HepG2 (cell line): ENCODE results near the gene COMT. TPM values are rescaled to one million over a fixed set of nuclear protein-coding genes. Genes with fewer than 3 reads are reported as not detected.

ENCODE experiments used
- ATF7 ChIP-seq, 2 experiments: fragments of 450-650 bp in 1 of 2; sonication (generic) in 1 of 2; formaldehyde crosslinking in 1 of 2; IDR thresholded peaks; 2 replicates each; pipeline versions ENCODE4 v1.4.0 to v1.6.1; 2016 to 2020; ENCODE audit warnings: antibody characterized with exemption in 1 of 2, mild to moderate bottlenecking in 1 of 2, missing genetic modification reagents in 1 of 2
- CHCHD3 ChIP-seq: sonication (generic); formaldehyde crosslinking; IDR thresholded peaks from 2 replicates; pipeline ENCODE4 v1.8.0; 2022; ENCODE audit warnings: mild to moderate bottlenecking, missing genetic modification reagents, moderate library complexity
- FOSL1 ChIP-seq: sonication (generic); formaldehyde crosslinking; IDR thresholded peaks from 2 replicates; pipeline ENCODE4 v1.9.0; 2021; ENCODE audit warnings: missing genetic modification reagents, borderline replicate concordance
- HNF4G ChIP-seq, 2 experiments: sonication (generic) in 1 of 2; formaldehyde crosslinking in 1 of 2; IDR thresholded peaks; 2 replicates each; pipeline versions ENCODE4 v1.4.0 to v1.6.1; 2011 to 2020; ENCODE audit warnings: borderline replicate concordance in 2 of 2, low read depth in 2 of 2, mild to moderate bottlenecking in 2 of 2, low read length in 1 of 2, missing genetic modification reagents in 1 of 2, moderate library complexity in 1 of 2
- KLF12 ChIP-seq: sonication (generic); formaldehyde crosslinking; IDR thresholded peaks from 2 replicates; pipeline ENCODE4 v1.4.0; 2020; ENCODE audit warnings: missing genetic modification reagents, borderline replicate concordance
- NFATC3 ChIP-seq: sonication (generic); formaldehyde crosslinking; IDR thresholded peaks from 2 replicates; pipeline ENCODE4 v1.5.1; 2020; ENCODE audit warnings: mild to moderate bottlenecking, missing genetic modification reagents
- TP53 ChIP-seq: sonication (generic); formaldehyde crosslinking; conservative IDR thresholded peaks from 2 replicates; pipeline ENCODE4 v1.4.0; 2020; ENCODE audit warnings: missing genetic modification reagents
- UBTF ChIP-seq: sonication (generic); formaldehyde crosslinking; IDR thresholded peaks from 2 replicates; pipeline ENCODE4 v1.4.0; 2020; ENCODE audit warnings: mild to moderate bottlenecking, missing genetic modification reagents
- ZBTB38 ChIP-seq: sonication (generic); formaldehyde crosslinking; IDR thresholded peaks from 2 replicates; pipeline ENCODE4 v1.5.1; 2020; ENCODE audit warnings: mild to moderate bottlenecking, missing genetic modification reagents
- ZFAT ChIP-seq: sonication (generic); formaldehyde crosslinking; conservative IDR thresholded peaks from 2 replicates; pipeline ENCODE4 v1.8.1; 2023; ENCODE audit warnings: missing genetic modification reagents, inconsistent platforms
- ZNF768 ChIP-seq: sonication (generic); formaldehyde crosslinking; IDR thresholded peaks from 2 replicates; pipeline ENCODE4 v1.4.0; 2020; ENCODE audit warnings: missing genetic modification reagents
- ZNF839 ChIP-seq: sonication (generic); formaldehyde crosslinking; IDR thresholded peaks from 2 replicates; pipeline ENCODE4 v1.4.0; 2020; ENCODE audit warnings: missing genetic modification reagents, mild to moderate bottlenecking, borderline replicate concordance
- polyA plus RNA-seq, 8 experiments: library from polyadenylated mRNA; depleted of rRNA in 3 of 8; stranded (reverse) in 7 of 8; unstranded in 1 of 8; fragments of >200 nt; fragmentation: Illumina TruSeq in 4 of 8; extraction: Trizol in 4 of 8; gene quantifications; 2 replicates each; pipeline versions ENCODE4 v1.2.1 to v1.2.3, GENCODE V29; 2011 to 2016; ENCODE audit warnings: low read depth in 4 of 8, missing spikeins in 1 of 8, mixed read lengths in 1 of 8; ENCODE audit not compliant: insufficient read depth in 1 of 8
- total RNA-seq, 5 experiments: library from RNA; depleted of rRNA; stranded (reverse); fragments of >200 nt; fragmentation: Illumina TruSeq; extraction: Trizol; gene quantifications; 2 replicates each; pipeline ENCODE4 v1.2.3, GENCODE V29; 2016; ENCODE audit warnings: low read depth in 1 of 5
- TF ChIP-seq, protein P1 (sequence below): sonication (generic); formaldehyde crosslinking; IDR thresholded peaks from 2 replicates; pipeline ENCODE4 v1.5.0; 2020; ENCODE audit warnings: mild to moderate bottlenecking, missing genetic modification reagents
- TF ChIP-seq, protein P2 (sequence below): sonication (generic); formaldehyde crosslinking; IDR thresholded peaks from 2 replicates; pipeline ENCODE4 v1.4.0; 2020; ENCODE audit warnings: mild to moderate bottlenecking, missing genetic modification reagents
- TF ChIP-seq, protein P3 (sequence below): IDR thresholded peaks from 2 replicates; pipeline ENCODE4 v1.6.1; 2016; ENCODE audit warnings: control low read depth
- TF ChIP-seq, protein P4 (sequence below): sonication (generic); formaldehyde crosslinking; IDR thresholded peaks from 2 replicates; pipeline ENCODE4 v1.5.1; 2020; ENCODE audit warnings: missing genetic modification reagents, mild to moderate bottlenecking, borderline replicate concordance
- TF ChIP-seq, protein P5 (sequence below): sonication (generic); formaldehyde crosslinking; IDR thresholded peaks from 2 replicates; pipeline ENCODE4 v1.4.0; 2020; ENCODE audit warnings: missing genetic modification reagents

COMT gene
- total and polyA plus RNA-seq, 2 of the 13 experiments (the other 11 are each of a cell fraction or from before 2014, with no cell fraction given), result 156 to 162 TPM

DNA sequence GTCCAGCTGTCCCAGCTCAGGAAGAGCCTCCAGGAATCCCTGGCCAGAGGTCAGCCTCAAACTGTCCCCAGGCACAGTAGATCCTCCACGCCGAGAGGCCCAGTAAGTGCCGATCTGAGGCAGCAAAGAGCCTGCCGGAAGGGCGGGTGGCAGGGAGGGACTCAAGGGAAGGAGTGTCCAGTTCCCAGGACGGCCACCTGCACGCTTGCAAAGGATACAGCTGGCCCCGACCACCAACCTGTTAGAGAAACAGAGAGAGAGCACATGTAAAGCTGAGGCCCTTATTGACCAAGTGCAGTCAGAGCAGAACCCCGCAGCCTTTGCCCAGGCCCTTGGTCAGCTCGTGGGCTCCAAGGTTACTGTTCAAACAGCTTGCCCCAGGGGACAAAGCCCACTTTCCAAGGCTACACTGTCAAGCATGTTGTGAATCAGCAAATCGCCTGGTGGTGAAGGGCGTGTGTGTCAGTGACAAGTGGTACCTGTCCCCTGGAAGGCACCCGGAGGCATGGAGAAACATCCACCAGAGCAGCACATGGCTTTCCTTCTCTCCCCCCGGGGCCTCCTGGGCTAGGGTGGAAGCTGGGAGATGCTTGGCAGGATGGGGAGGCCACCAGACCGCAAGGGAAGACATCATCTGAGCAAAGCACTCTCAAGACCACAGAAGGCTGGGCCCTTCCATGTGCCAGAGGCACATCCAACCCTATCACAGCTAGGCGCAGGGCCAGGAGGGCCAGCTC is 42.6 kb upstream of the COMT start (continued):
- TF ChIP-seq, protein P1, sequence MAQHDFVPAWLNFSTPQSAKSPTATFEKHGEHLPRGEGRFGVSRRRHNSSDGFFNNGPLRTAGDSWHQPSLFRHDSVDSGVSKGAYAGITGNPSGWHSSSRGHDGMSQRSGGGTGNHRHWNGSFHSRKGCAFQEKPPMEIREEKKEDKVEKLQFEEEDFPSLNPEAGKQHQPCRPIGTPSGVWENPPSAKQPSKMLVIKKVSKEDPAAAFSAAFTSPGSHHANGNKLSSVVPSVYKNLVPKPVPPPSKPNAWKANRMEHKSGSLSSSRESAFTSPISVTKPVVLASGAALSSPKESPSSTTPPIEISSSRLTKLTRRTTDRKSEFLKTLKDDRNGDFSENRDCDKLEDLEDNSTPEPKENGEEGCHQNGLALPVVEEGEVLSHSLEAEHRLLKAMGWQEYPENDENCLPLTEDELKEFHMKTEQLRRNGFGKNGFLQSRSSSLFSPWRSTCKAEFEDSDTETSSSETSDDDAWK (CRISPR knock-in tag), result no peak
- TF ChIP-seq ATF7 (IDR thresholded peaks at IDR 0.05), result no peak
- no peak for TF ChIP-seq ATF7 (CRISPR knock-in tag; IDR thresholded peaks at IDR 0.05)
- peak; percentile 83 for TF ChIP-seq ZBTB38 (CRISPR knock-in tag)
- TF ChIP-seq NFATC3 (CRISPR knock-in tag), result no peak
- TF ChIP-seq TP53 (CRISPR knock-in tag), result no peak
- peak; percentile 64; the same call in 1 of the 2 replicates for TF ChIP-seq HNF4G (IDR thresholded peaks at IDR 0.05; ENCODE audit: borderline replicate concordance, low read depth, low read length)
- peak; percentile 63; the same call in 1 of the 2 replicates for TF ChIP-seq HNF4G (CRISPR knock-in tag; IDR thresholded peaks at IDR 0.05; ENCODE audit: borderline replicate concordance, low read depth)
- peak; percentile 53; the same call in 1 of the 2 replicates for TF ChIP-seq UBTF (CRISPR knock-in tag)
- no peak for TF ChIP-seq ZFAT (CRISPR knock-in tag)
- TF ChIP-seq CHCHD3 (CRISPR knock-in tag), result no peak
- no peak for TF ChIP-seq KLF12 (CRISPR knock-in tag)
- TF ChIP-seq FOSL1 (CRISPR knock-in tag), result no peak
- TF ChIP-seq, protein P2, sequence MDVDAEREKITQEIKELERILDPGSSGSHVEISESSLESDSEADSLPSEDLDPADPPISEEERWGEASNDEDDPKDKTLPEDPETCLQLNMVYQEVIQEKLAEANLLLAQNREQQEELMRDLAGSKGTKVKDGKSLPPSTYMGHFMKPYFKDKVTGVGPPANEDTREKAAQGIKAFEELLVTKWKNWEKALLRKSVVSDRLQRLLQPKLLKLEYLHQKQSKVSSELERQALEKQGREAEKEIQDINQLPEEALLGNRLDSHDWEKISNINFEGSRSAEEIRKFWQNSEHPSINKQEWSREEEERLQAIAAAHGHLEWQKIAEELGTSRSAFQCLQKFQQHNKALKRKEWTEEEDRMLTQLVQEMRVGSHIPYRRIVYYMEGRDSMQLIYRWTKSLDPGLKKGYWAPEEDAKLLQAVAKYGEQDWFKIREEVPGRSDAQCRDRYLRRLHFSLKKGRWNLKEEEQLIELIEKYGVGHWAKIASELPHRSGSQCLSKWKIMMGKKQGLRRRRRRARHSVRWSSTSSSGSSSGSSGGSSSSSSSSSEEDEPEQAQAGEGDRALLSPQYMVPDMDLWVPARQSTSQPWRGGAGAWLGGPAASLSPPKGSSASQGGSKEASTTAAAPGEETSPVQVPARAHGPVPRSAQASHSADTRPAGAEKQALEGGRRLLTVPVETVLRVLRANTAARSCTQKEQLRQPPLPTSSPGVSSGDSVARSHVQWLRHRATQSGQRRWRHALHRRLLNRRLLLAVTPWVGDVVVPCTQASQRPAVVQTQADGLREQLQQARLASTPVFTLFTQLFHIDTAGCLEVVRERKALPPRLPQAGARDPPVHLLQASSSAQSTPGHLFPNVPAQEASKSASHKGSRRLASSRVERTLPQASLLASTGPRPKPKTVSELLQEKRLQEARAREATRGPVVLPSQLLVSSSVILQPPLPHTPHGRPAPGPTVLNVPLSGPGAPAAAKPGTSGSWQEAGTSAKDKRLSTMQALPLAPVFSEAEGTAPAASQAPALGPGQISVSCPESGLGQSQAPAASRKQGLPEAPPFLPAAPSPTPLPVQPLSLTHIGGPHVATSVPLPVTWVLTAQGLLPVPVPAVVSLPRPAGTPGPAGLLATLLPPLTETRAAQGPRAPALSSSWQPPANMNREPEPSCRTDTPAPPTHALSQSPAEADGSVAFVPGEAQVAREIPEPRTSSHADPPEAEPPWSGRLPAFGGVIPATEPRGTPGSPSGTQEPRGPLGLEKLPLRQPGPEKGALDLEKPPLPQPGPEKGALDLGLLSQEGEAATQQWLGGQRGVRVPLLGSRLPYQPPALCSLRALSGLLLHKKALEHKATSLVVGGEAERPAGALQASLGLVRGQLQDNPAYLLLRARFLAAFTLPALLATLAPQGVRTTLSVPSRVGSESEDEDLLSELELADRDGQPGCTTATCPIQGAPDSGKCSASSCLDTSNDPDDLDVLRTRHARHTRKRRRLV (CRISPR knock-in tag), result no peak
- TF ChIP-seq, protein P3, sequence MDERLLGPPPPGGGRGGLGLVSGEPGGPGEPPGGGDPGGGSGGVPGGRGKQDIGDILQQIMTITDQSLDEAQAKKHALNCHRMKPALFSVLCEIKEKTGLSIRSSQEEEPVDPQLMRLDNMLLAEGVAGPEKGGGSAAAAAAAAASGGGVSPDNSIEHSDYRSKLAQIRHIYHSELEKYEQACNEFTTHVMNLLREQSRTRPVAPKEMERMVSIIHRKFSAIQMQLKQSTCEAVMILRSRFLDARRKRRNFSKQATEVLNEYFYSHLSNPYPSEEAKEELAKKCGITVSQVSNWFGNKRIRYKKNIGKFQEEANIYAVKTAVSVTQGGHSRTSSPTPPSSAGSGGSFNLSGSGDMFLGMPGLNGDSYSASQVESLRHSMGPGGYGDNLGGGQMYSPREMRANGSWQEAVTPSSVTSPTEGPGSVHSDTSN (CRISPR knock-in tag), result 0 out of 2 replicates have a peak, but pooled peaks have one; percentile 9
- TF ChIP-seq, protein P4, sequence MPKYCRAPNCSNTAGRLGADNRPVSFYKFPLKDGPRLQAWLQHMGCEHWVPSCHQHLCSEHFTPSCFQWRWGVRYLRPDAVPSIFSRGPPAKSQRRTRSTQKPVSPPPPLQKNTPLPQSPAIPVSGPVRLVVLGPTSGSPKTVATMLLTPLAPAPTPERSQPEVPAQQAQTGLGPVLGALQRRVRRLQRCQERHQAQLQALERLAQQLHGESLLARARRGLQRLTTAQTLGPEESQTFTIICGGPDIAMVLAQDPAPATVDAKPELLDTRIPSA, result no peak
- TF ChIP-seq ZNF839 (CRISPR knock-in tag), result no peak; the same call in 1 of the 2 replicates
- TF ChIP-seq, protein P5, sequence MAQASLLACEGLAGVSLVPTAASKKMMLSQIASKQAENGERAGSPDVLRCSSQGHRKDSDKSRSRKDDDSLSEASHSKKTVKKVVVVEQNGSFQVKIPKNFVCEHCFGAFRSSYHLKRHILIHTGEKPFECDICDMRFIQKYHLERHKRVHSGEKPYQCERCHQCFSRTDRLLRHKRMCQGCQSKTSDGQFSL (CRISPR knock-in tag), result no peak
- TF ChIP-seq ZNF768 (CRISPR knock-in tag), result no peak
